Uterus (tissue), 2 donors: ENCODE results near the gene EGLN2.

Experiments used
- POLR2A ChIP-seq, 2 donors: fragments of 450-650 bp; IDR thresholded peaks; one replicate each; pipeline ENCODE4 v1.6.1; 2016; ENCODE audit warnings: antibody characterized with exemption in 2 of 2, mild to moderate bottlenecking in 1 of 2, moderate library complexity in 1 of 2
- TF ChIP-seq, protein P1 (sequence below), 4 experiments: fragments of 200-600 bp in 2 of 4; fragments of 450-650 bp in 2 of 4; sonication (generic) in 2 of 4; IDR thresholded peaks; one replicate each; pipeline ENCODE4 v1.5.1; 2016 to 2019; ENCODE audit warnings: antibody characterized with exemption in 4 of 4, mild to moderate bottlenecking in 2 of 4, moderate library complexity in 1 of 4

DNA sequence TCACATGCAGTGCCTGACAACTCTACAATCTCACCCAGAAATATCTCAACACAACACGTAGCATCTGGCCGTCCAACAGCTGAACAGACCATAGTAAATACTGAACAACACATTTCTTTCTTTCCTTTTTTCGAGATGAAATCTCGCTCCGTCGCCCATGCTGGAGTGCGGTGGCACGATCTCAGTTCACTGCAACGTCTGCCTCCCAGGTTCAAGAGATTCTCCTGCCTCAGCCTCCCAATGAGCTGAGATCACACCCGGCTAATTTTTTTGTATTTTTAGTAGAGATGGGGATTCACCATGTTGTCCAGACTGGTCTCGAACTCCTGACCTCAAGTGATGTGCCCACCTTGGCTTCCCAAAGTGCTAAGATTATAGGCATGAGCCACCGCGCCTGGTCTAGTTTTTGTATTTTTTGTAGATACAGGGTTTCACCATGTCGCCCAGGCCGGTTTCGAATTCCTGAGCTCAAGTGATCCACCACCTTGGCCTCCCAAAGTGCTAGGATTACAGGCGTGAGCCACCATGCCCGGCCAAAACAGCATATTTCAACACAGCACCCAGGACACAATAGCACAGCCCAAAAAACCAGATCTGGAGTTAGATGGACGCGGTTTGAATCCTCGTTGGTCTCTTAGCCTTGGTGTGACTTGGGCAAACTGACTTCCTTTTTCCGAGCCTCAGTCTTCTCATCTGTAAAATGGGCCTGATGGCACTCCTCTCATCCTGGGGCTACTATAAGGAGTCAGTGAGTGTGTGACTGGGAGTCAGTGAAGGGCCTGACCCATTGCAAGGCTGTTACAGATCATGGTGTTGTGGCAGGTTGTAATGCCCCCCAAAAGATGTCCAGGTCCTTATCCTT, 28.6 kb downstream of the EGLN2 start:
- TF ChIP-seq, protein P1, sequence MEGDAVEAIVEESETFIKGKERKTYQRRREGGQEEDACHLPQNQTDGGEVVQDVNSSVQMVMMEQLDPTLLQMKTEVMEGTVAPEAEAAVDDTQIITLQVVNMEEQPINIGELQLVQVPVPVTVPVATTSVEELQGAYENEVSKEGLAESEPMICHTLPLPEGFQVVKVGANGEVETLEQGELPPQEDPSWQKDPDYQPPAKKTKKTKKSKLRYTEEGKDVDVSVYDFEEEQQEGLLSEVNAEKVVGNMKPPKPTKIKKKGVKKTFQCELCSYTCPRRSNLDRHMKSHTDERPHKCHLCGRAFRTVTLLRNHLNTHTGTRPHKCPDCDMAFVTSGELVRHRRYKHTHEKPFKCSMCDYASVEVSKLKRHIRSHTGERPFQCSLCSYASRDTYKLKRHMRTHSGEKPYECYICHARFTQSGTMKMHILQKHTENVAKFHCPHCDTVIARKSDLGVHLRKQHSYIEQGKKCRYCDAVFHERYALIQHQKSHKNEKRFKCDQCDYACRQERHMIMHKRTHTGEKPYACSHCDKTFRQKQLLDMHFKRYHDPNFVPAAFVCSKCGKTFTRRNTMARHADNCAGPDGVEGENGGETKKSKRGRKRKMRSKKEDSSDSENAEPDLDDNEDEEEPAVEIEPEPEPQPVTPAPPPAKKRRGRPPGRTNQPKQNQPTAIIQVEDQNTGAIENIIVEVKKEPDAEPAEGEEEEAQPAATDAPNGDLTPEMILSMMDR (IDR thresholded peaks at IDR 0.05): no peak
- TF ChIP-seq POLR2A (IDR thresholded peaks at IDR 0.05): no peak
